ENCODE data around the gene USP15. TPM values are rescaled to one million over a fixed set of nuclear protein-coding genes. Genes with fewer than 3 reads are reported as not detected.
"Not testable (repeated sequence)": the region's sequence is repeated elsewhere in the genome, so short reads cannot be mapped to it uniquely, and the experiment has no call there.

Gene USP15
- total and polyA plus RNA-seq, 2 donors (not counting 1 experiment from before 2014, with no cell fraction given): 116 to 182 TPM

- DNase-seq; H3K9me3 Mint-ChIP-seq (ENCODE audit: insufficient read depth); H3K27me3 ChIP-seq (replicated peaks in 1 of 4; ENCODE audit: control extremely low read depth in 1 of 4, control insufficient read depth in 3 of 4, insufficient read depth in 4 of 4, low read length in 3 of 4); H3K4me3 ChIP-seq (ENCODE audit: control extremely low read depth in 1 of 5, extremely low read depth in 1 of 5, insufficient read depth in 1 of 5, low read depth in 2 of 5, low read length in 4 of 5); H3K4me1 ChIP-seq (ENCODE audit: control insufficient read depth in 2 of 2, insufficient read depth in 2 of 2, low read length in 2 of 2); CTCF ChIA-PET; H3K9me3 ChIP-seq (ENCODE audit: control extremely low read depth in 1 of 3, control insufficient read depth in 2 of 3, insufficient read depth in 1 of 3, low read length in 2 of 3); H3K27ac ChIP-seq (ENCODE audit: low read length in 2 of 2); POLR2A ChIA-PET; ATAC-seq (ENCODE audit: low read depth); H3K9ac ChIP-seq (ENCODE audit: low read length); intact Hi-C loops (cut with micrococcal nuclease); H3K4me2 ChIP-seq (replicated peaks; ENCODE audit: low read depth, low read length, poor library complexity, severe bottlenecking); H3K27ac Mint-ChIP-seq; H2AFZ ChIP-seq (ENCODE audit: insufficient read depth, low read depth, low read length, poor library complexity, severe bottlenecking); H3K4me3 Mint-ChIP-seq; H3K27me3 Mint-ChIP-seq: not testable (repeated sequence)
- H3K36me3 ChIP-seq (replicated peaks in 1 of 2; ENCODE audit: control extremely low read depth in 1 of 2, control insufficient read depth in 1 of 2, extremely low read depth in 1 of 2, insufficient read depth in 2 of 2, low read length in 1 of 2): peaks cover 0 to 23% of the 10 kb centered on the region in 2 experiments
- H4K20me1 ChIP-seq (ENCODE audit: control insufficient read depth, insufficient read depth, low read length, poor library complexity, severe bottlenecking): peaks cover 35% of the 10 kb centered on the region
- peaks cover 37% of the 10 kb centered on the region for H3K4me1 Mint-ChIP-seq
- peaks cover 42% of the 10 kb centered on the region for H3K79me2 ChIP-seq (ENCODE audit: control insufficient read depth, insufficient read depth, low read length)
- WGBS (ENCODE audit: insufficient coverage): 100% methylated on average over 1 of the region's 3 CpGs
Measured at GRCh38 chr12:62368430-62369223, 108.4 kb downstream of the USP15 start.

GRCh38 chr12:62370189-62370588 is 110.0 kb downstream of the USP15 start:
- ATAC-seq (ENCODE audit: low read depth) (no peak), DNase-seq (no peak)
- H3K4me3 Mint-ChIP-seq: no peak overlapping the region
- peaks cover 2 to 21% of the 10 kb centered on the region in 2 experiments for H3K36me3 ChIP-seq (replicated peaks in 1 of 2; ENCODE audit: control extremely low read depth in 1 of 2, control insufficient read depth in 1 of 2, extremely low read depth in 1 of 2, insufficient read depth in 2 of 2, low read length in 1 of 2)
- no peak overlapping the region for H3K4me3 ChIP-seq (ENCODE audit: control extremely low read depth in 1 of 5, extremely low read depth in 1 of 5, insufficient read depth in 1 of 5, low read depth in 2 of 5, low read length in 4 of 5)
- peaks cover 28% of the 10 kb centered on the region for H4K20me1 ChIP-seq (ENCODE audit: control insufficient read depth, insufficient read depth, low read length, poor library complexity, severe bottlenecking)
- peaks cover 32% of the 10 kb centered on the region for H3K4me1 Mint-ChIP-seq
- H3K4me2 ChIP-seq (replicated peaks; ENCODE audit: low read depth, low read length, poor library complexity, severe bottlenecking): no peak overlapping the region
- POLR2A ChIA-PET: no interaction called here
- H3K27me3 Mint-ChIP-seq: no peaks in the 10 kb centered on the region
- no peak overlapping the region for H3K27ac ChIP-seq (ENCODE audit: low read length in 2 of 2)
- TF ChIP-seq CTCF (IDR thresholded peaks at IDR 0.05) (no peak), EZH2 (IDR thresholded peaks at IDR 0.05; ENCODE audit: borderline replicate concordance, insufficient read depth, low read depth, low read length, poor library complexity, severe bottlenecking) (no peak)
- no peak overlapping the region for H3K9ac ChIP-seq (ENCODE audit: low read length)
- no peaks in the 10 kb centered on the region for H3K27me3 ChIP-seq (replicated peaks in 1 of 4; ENCODE audit: control extremely low read depth in 1 of 4, control insufficient read depth in 3 of 4, insufficient read depth in 4 of 4, low read length in 3 of 4)
- intact Hi-C loops (cut with micrococcal nuclease): no loop called here
- no peak overlapping the region for H2AFZ ChIP-seq (ENCODE audit: insufficient read depth, low read depth, low read length, poor library complexity, severe bottlenecking)
- CTCF ChIA-PET: no interaction called here
- H3K79me2 ChIP-seq (ENCODE audit: control insufficient read depth, insufficient read depth, low read length): peaks cover 32% of the 10 kb centered on the region
- peaks cover 0 to 4% of the 10 kb centered on the region in 2 donors for H3K4me1 ChIP-seq (ENCODE audit: control insufficient read depth in 2 of 2, insufficient read depth in 2 of 2, low read length in 2 of 2)
- H3K9me3 Mint-ChIP-seq (ENCODE audit: insufficient read depth): no peaks in the 10 kb centered on the region
- H3K9me3 ChIP-seq (ENCODE audit: control extremely low read depth in 1 of 3, control insufficient read depth in 2 of 3, insufficient read depth in 1 of 3, low read length in 2 of 3): no peaks in the 10 kb centered on the region
- no peak overlapping the region for H3K27ac Mint-ChIP-seq
- no CpG with 5 or more reads among the region's 3 CpGs for WGBS (ENCODE audit: insufficient coverage)
